ENCODE data around the gene TXNDC5. TPM values are rescaled to one million over a fixed set of nuclear protein-coding genes. Genes with fewer than 3 reads are reported as not detected.

Gene TXNDC5
- total and polyA plus RNA-seq, 4 donors, result 50.2 to 273 (median 160) TPM

GRCh38 chr6:7922596-7922995 lies 12.0 kb upstream of the TXNDC5 start:
- peaks cover 0 to 4% (median 1%) of the 10 kb centered on the region in 4 donors for H3K9me3 ChIP-seq (ENCODE audit: control insufficient read depth in 4 of 4, low read length in 3 of 4)
- H3K27me3 ChIP-seq (ENCODE audit: control insufficient read depth in 4 of 4, insufficient read depth in 4 of 4, low read length in 3 of 4), result no peaks in the 10 kb centered on the region
- DNase-seq (ENCODE audit: low spot score), result no peak
- no peaks in the 10 kb centered on the region for H3K4me1 ChIP-seq (ENCODE audit: control insufficient read depth in 4 of 4, insufficient read depth in 4 of 4, low read length in 3 of 4)
- TF ChIP-seq YY1 (IDR thresholded peaks at IDR 0.05) (no peak), CTCF (IDR thresholded peaks at IDR 0.05; ENCODE audit: low read depth, low read length, missing input control) (no peak), HNF4A (conservative IDR thresholded peaks at IDR 0.05) (no peak), ATF3 (IDR thresholded peaks at IDR 0.05) (no peak), NR2F2 (IDR thresholded peaks at IDR 0.05) (no peak), FOXA1 (IDR thresholded peaks at IDR 0.05) (no peak), RXRA (IDR thresholded peaks at IDR 0.05) (no peak), ZBTB33 (IDR thresholded peaks at IDR 0.05) (no peak), REST (IDR thresholded peaks at IDR 0.05) (no peak), HNF4G (IDR thresholded peaks at IDR 0.05) (no peak), EGR1 (IDR thresholded peaks at IDR 0.05; ENCODE audit: low read depth in 2 of 2) (no peak), SP1 (IDR thresholded peaks at IDR 0.05) (no peak), MAX (IDR thresholded peaks at IDR 0.05) (no peak), TAF1 (conservative IDR thresholded peaks at IDR 0.05) (no peak)
- H3K36me3 ChIP-seq (ENCODE audit: control insufficient read depth in 4 of 4, insufficient read depth in 3 of 4, low read depth in 1 of 4, low read length in 3 of 4), result no peaks in the 10 kb centered on the region
- H3K9ac ChIP-seq (ENCODE audit: low read depth in 1 of 2, low read length in 2 of 2), result no peak overlapping the region
- 89% methylated on average over 1 of the region's 1 CpG for WGBS
- no peak overlapping the region for H3K4me3 ChIP-seq (ENCODE audit: low read depth in 1 of 3, low read length in 3 of 3)
- H3K27ac ChIP-seq (ENCODE audit: low read depth in 1 of 2, low read length in 2 of 2), result no peak overlapping the region

GRCh38 chr6:7921632-7922092 lies 11.1 kb upstream of the TXNDC5 start:
- Histone ChIP-seq H3K27ac (ENCODE audit: low read depth in 1 of 2, low read length in 2 of 2) (no peak overlapping the region), H3K9ac (ENCODE audit: low read depth in 1 of 2, low read length in 2 of 2) (no peak overlapping the region), H3K9me3 (ENCODE audit: control insufficient read depth in 4 of 4, low read length in 3 of 4) (peaks cover 0 to 4% (median 1%) of the 10 kb centered on the region in 4 donors), H3K4me3 (ENCODE audit: low read depth in 1 of 3, low read length in 3 of 3) (no peak overlapping the region), H3K4me1 (ENCODE audit: control insufficient read depth in 4 of 4, insufficient read depth in 4 of 4, low read length in 3 of 4) (no peaks in the 10 kb centered on the region), H3K36me3 (ENCODE audit: control insufficient read depth in 4 of 4, insufficient read depth in 3 of 4, low read depth in 1 of 4, low read length in 3 of 4) (no peaks in the 10 kb centered on the region), H3K27me3 (ENCODE audit: control insufficient read depth in 4 of 4, insufficient read depth in 4 of 4, low read length in 3 of 4) (no peaks in the 10 kb centered on the region)
- TF ChIP-seq REST (IDR thresholded peaks at IDR 0.05) (no peak), TAF1 (conservative IDR thresholded peaks at IDR 0.05) (no peak), JUND (IDR thresholded peaks at IDR 0.05) (no peak), HNF4A (conservative IDR thresholded peaks at IDR 0.05) (no peak), YY1 (IDR thresholded peaks at IDR 0.05) (no peak), FOXA2 (IDR thresholded peaks at IDR 0.05) (no peak)
- no peak for DNase-seq (ENCODE audit: low spot score)
- 72% methylated on average over 5 of the region's 5 CpGs for WGBS

Data from liver (tissue), 9 donors.